Right lobe of liver (tissue), 4 donors: ENCODE results near the gene MYLK.

ENCODE experiments used
- CTCF ChIP-seq, 4 donors: fragments of 200-600 bp in 3 of 4; fragments of 450-650 bp in 1 of 4; IDR thresholded peaks; one replicate each; pipeline versions ENCODE4 v1.5.1 to v1.8.0; 2016 to 2022; ENCODE audit warnings: antibody characterized with exemption in 4 of 4, mild to moderate bottlenecking in 2 of 4
- POLR2A ChIP-seq: fragments of 450-650 bp; IDR thresholded peaks from one replicate; pipeline ENCODE4 v1.6.1; 2017; ENCODE audit warnings: antibody characterized with exemption, mild to moderate bottlenecking
- donor health status: DM: no; HTN: no; CAD: no.
- donor health status: DM: no; HTN: no; CAD: no.
- donor health status: DM: no; HTN: yes; CAD: no.

GRCh38 chr3:123842711-123843110 is 41.4 kb downstream of the MYLK start:
- no peak for TF ChIP-seq CTCF (IDR thresholded peaks at IDR 0.05)
- TF ChIP-seq POLR2A = no peak
